Astrocyte (in vitro differentiated cells and primary cell): ENCODE results near the gene CACNA1E. TPM values are rescaled to one million over a fixed set of nuclear protein-coding genes. Genes with fewer than 3 reads are reported as not detected.

Experiments
- DNase-seq: peaks from one replicate; pipeline ENCODE4 v3.0.0-alpha.2; 2010; ENCODE audit warnings: low read depth
- FAIRE-seq: peaks from 2 replicates; lab custom pipeline; 2011; peaks lifted over from hg19 to GRCh38; lab: Jason Lieb, UNC
- H2AFZ ChIP-seq: 2 replicates; pipeline ENCODE4 v1.6.0; 2012; ENCODE audit warnings: low read depth, low read length, inconsistent platforms
- H3K27ac ChIP-seq: 2 replicates; pipeline ENCODE4 v1.5.1; 2011; ENCODE audit warnings: low read depth, low read length, inconsistent platforms
- H3K27me3 ChIP-seq: 2 replicates; pipeline ENCODE4 v1.6.0; 2011; ENCODE audit warnings: low read length, inconsistent platforms; ENCODE audit not compliant: insufficient read depth
- H3K36me3 ChIP-seq: 2 replicates; pipeline ENCODE4 v1.5.1; 2011; ENCODE audit warnings: low read length, inconsistent platforms; ENCODE audit not compliant: insufficient read depth
- H3K4me1 ChIP-seq: 2 replicates; pipeline ENCODE4 v1.5.1; 2011; ENCODE audit warnings: low read length, inconsistent platforms; ENCODE audit not compliant: insufficient read depth
- H3K4me2 ChIP-seq: 2 replicates; pipeline ENCODE4 v1.6.0; 2012; ENCODE audit warnings: low read length, inconsistent platforms
- H3K4me3 ChIP-seq: 2 replicates; pipeline ENCODE4 v1.5.1; 2011; ENCODE audit warnings: low read depth, mild to moderate bottlenecking, low read length, inconsistent platforms; ENCODE audit not compliant: insufficient read depth
- H3K79me2 ChIP-seq: 2 replicates; pipeline ENCODE4 v1.6.0; 2012; ENCODE audit warnings: mild to moderate bottlenecking, low read length, inconsistent platforms; ENCODE audit not compliant: insufficient read depth
- H3K9ac ChIP-seq: 2 replicates; pipeline ENCODE4 v1.6.0; 2012; ENCODE audit warnings: mild to moderate bottlenecking, low read length, inconsistent platforms
- H3K9me3 ChIP-seq: 2 replicates; pipeline ENCODE4 v1.5.1; 2012; ENCODE audit warnings: low read depth, mild to moderate bottlenecking, low read length, inconsistent platforms; ENCODE audit not compliant: insufficient read depth
- H4K20me1 ChIP-seq: 2 replicates; pipeline ENCODE4 v1.6.0; 2012; ENCODE audit warnings: low read length, inconsistent platforms; ENCODE audit not compliant: insufficient read depth
- H3K27ac Mint-ChIP-seq: one replicate; pipeline ENCODE4 v1.8.0; 2021; ENCODE audit warnings: mild to moderate bottlenecking, mixed read lengths; ENCODE audit not compliant: unreplicated experiment
- H3K27me3 Mint-ChIP-seq: one replicate; pipeline ENCODE4 v1.8.0; 2021; ENCODE audit warnings: low read depth, mixed read lengths; ENCODE audit not compliant: unreplicated experiment
- H3K36me3 Mint-ChIP-seq: one replicate; pipeline ENCODE4 v1.8.0; 2021; ENCODE audit warnings: low read depth, mixed read lengths; ENCODE audit not compliant: unreplicated experiment
- H3K4me1 Mint-ChIP-seq: one replicate; pipeline ENCODE4 v1.8.0; 2021; ENCODE audit warnings: low read depth, mixed read lengths; ENCODE audit not compliant: unreplicated experiment
- H3K4me3 Mint-ChIP-seq: one replicate; pipeline ENCODE4 v1.8.0; 2021; ENCODE audit warnings: mild to moderate bottlenecking, moderate library complexity, mixed read lengths; ENCODE audit not compliant: unreplicated experiment
- H3K9me3 Mint-ChIP-seq: one replicate; pipeline ENCODE4 v1.8.0; 2021; ENCODE audit warnings: mild to moderate bottlenecking, mixed read lengths; ENCODE audit not compliant: unreplicated experiment
- EZH2 ChIP-seq: IDR thresholded peaks from 2 replicates; pipeline ENCODE4 v1.6.1; 2012; ENCODE audit warnings: mild to moderate bottlenecking, low read length, inconsistent platforms; ENCODE audit not compliant: insufficient read depth
- total RNA-seq: library from RNA; stranded (reverse); gene quantifications from 2 replicates; pipeline ENCODE4 v1.2.1, GENCODE V29; 2021
- TF ChIP-seq, protein P1 (sequence below): IDR thresholded peaks from 2 replicates; pipeline ENCODE4 v1.5.1; 2011; ENCODE audit warnings: low read depth, mild to moderate bottlenecking, inconsistent platforms, low read length, moderate library complexity; ENCODE audit not compliant: insufficient read depth

CACNA1E gene
- total RNA-seq, 1 donor from 2014 or later = 0.07 TPM

- Histone ChIP-seq H3K4me1 (no peaks in the 10 kb centered on the region), H3K27me3 (no peaks in the 10 kb centered on the region), H3K79me2 (no peaks in the 10 kb centered on the region), H3K9me3 (no peaks in the 10 kb centered on the region), H3K4me3 (no peak overlapping the region), H3K27ac (no peak overlapping the region), H3K4me2 (no peak overlapping the region), H3K36me3 (no peaks in the 10 kb centered on the region), H4K20me1 (no peaks in the 10 kb centered on the region), H2AFZ (no peak overlapping the region), H3K9ac (no peak overlapping the region)
- no peak overlapping the region for H3K27ac Mint-ChIP-seq
- FAIRE-seq (no peak), DNase-seq (no peak)
- H3K27me3 Mint-ChIP-seq = no peaks in the 10 kb centered on the region
- no peak overlapping the region for H3K4me3 Mint-ChIP-seq
- H3K9me3 Mint-ChIP-seq = peaks cover 17% of the 10 kb centered on the region
- TF ChIP-seq, protein P1, sequence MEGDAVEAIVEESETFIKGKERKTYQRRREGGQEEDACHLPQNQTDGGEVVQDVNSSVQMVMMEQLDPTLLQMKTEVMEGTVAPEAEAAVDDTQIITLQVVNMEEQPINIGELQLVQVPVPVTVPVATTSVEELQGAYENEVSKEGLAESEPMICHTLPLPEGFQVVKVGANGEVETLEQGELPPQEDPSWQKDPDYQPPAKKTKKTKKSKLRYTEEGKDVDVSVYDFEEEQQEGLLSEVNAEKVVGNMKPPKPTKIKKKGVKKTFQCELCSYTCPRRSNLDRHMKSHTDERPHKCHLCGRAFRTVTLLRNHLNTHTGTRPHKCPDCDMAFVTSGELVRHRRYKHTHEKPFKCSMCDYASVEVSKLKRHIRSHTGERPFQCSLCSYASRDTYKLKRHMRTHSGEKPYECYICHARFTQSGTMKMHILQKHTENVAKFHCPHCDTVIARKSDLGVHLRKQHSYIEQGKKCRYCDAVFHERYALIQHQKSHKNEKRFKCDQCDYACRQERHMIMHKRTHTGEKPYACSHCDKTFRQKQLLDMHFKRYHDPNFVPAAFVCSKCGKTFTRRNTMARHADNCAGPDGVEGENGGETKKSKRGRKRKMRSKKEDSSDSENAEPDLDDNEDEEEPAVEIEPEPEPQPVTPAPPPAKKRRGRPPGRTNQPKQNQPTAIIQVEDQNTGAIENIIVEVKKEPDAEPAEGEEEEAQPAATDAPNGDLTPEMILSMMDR = no peak
- no peak for TF ChIP-seq EZH2
- no peaks in the 10 kb centered on the region for H3K36me3 Mint-ChIP-seq
- H3K4me1 Mint-ChIP-seq = no peaks in the 10 kb centered on the region
Observed at GRCh38 chr1:181855380-181855779, 372.1 kb downstream of the CACNA1E start.
